Right atrium auricular region (tissue), 2 donors: ENCODE measurements around the gene SNPH. TPM values are rescaled to one million over a fixed set of nuclear protein-coding genes. Genes with fewer than 3 reads are reported as not detected.

Experiments
- DNase-seq: peaks from one replicate; pipeline ENCODE4 v3.0.0-alpha.2; 2019; ENCODE audit warnings: low spot score
- H3K27ac ChIP-seq, 2 donors: fragments of 200-600 bp; sonication (generic); 1 replicate in 1 of 2; 2 replicates in 1 of 2; pipeline ENCODE4 v1.5.1; 2016 to 2019
- H3K27me3 ChIP-seq, 2 donors: fragments of 200-600 bp; sonication (generic); one replicate each; pipeline versions ENCODE4 v1.5.1 to v1.6.0; 2017 to 2019
- H3K36me3 ChIP-seq: fragments of 200-600 bp; sonication (generic); one replicate; pipeline ENCODE4 v1.5.1; 2016
- H3K4me1 ChIP-seq, 2 donors: fragments of 200-600 bp; sonication (generic); one replicate each; pipeline versions ENCODE4 v1.5.1 to v1.6.0; 2017 to 2019
- H3K4me3 ChIP-seq, 2 donors: fragments of 200-600 bp; sonication (generic); 1 replicate in 1 of 2; 2 replicates in 1 of 2; pipeline ENCODE4 v1.5.1; 2017 to 2019; ENCODE audit warnings: mild to moderate bottlenecking in 1 of 2, moderate library complexity in 1 of 2
- H3K9me3 ChIP-seq, 2 donors: fragments of 200-600 bp; sonication (generic); one replicate each; pipeline ENCODE4 v1.5.1; 2019
- CTCF ChIP-seq, 2 donors: fragments of 200-600 bp; sonication (generic); IDR thresholded peaks; one replicate each; pipeline ENCODE4 v1.5.1; 2019; ENCODE audit warnings: antibody characterized with exemption in 2 of 2
- total RNA-seq, 2 donors: library from RNA; depleted of rRNA; stranded (reverse); fragments of >200 nt; gene quantifications; one replicate each; pipeline ENCODE4 v1.1.0, GENCODE V29; 2016

SNPH gene
- total RNA-seq, 2 donors from 2014 or later: 5.0 to 10.1 TPM

GRCh38 chr20:1267161-1267560, 1.1 kb downstream of the SNPH start:
- Histone ChIP-seq H3K4me3 (peak overlapping the region in 1 of 2 donors; percentile 77), H3K9me3 (no peaks in the 10 kb centered on the region), H3K36me3 (no peaks in the 10 kb centered on the region), H3K27me3 (no peaks in the 10 kb centered on the region), H3K4me1 (peaks cover 0 to 24% of the 10 kb centered on the region in 2 donors), H3K27ac (peak overlapping the region; percentile 64 to 73)
- DNase-seq: no peak
- TF ChIP-seq CTCF (IDR thresholded peaks at IDR 0.05): no peak

- Histone ChIP-seq H3K4me1 (peaks cover 0 to 24% of the 10 kb centered on the region in 2 donors), H3K27me3 (no peaks in the 10 kb centered on the region), H3K9me3 (no peaks in the 10 kb centered on the region), H3K27ac (no peak overlapping the region), H3K36me3 (no peaks in the 10 kb centered on the region), H3K4me3 (no peak overlapping the region)
- TF ChIP-seq CTCF (IDR thresholded peaks at IDR 0.05): no peak
- no peak for DNase-seq
Measured at GRCh38 chr20:1267809-1268374, 1.8 kb downstream of the SNPH start.

GRCh38 chr20:1269235-1269634, 3.1 kb downstream of the SNPH start:
- H3K36me3 ChIP-seq: no peaks in the 10 kb centered on the region
- H3K27me3 ChIP-seq: no peaks in the 10 kb centered on the region
- H3K4me1 ChIP-seq: peaks cover 0 to 24% of the 10 kb centered on the region in 2 donors
- no peak overlapping the region for H3K27ac ChIP-seq
- H3K4me3 ChIP-seq: no peak overlapping the region
- no peak for TF ChIP-seq CTCF (IDR thresholded peaks at IDR 0.05)
- no peaks in the 10 kb centered on the region for H3K9me3 ChIP-seq
- no peak for DNase-seq

GRCh38 chr20:1269850-1270249, 3.8 kb downstream of the SNPH start:
- Histone ChIP-seq H3K27ac (no peak overlapping the region), H3K4me3 (no peak overlapping the region), H3K9me3 (no peaks in the 10 kb centered on the region), H3K4me1 (peaks cover 0 to 24% of the 10 kb centered on the region in 2 donors), H3K36me3 (no peaks in the 10 kb centered on the region), H3K27me3 (no peaks in the 10 kb centered on the region)
- DNase-seq: no peak
- no peak for TF ChIP-seq CTCF (IDR thresholded peaks at IDR 0.05)

- H3K36me3 ChIP-seq: no peaks in the 10 kb centered on the region
- no peak for TF ChIP-seq CTCF (IDR thresholded peaks at IDR 0.05)
- no peaks in the 10 kb centered on the region for H3K9me3 ChIP-seq
- H3K27me3 ChIP-seq: no peaks in the 10 kb centered on the region
- H3K4me1 ChIP-seq: peaks cover 0 to 15% of the 10 kb centered on the region in 2 donors
- DNase-seq: no peak
- no peak overlapping the region for H3K27ac ChIP-seq
- H3K4me3 ChIP-seq: no peak overlapping the region
Measured at GRCh38 chr20:1272368-1273100, 6.4 kb downstream of the SNPH start.
